Small intestine (tissue), 7 donors: ENCODE measurements around the gene RNPEPL1. TPM values are rescaled to one million over a fixed set of nuclear protein-coding genes. Genes with fewer than 3 reads are reported as not detected.
"Not testable (repeated sequence)": the region's sequence is repeated elsewhere in the genome, so short reads cannot be mapped to it uniquely, and the experiment has no call there.

Experiments used
- DNase-seq, 2 donors: peaks; one replicate each; pipeline versions ENCODE4 v3.0.0 to v3.0.0-alpha.2; 2013
- FAIRE-seq: peaks from 2 replicates; lab custom pipeline; 2012; peaks lifted over from hg19 to GRCh38; lab: Jason Lieb, UNC
- H3K27ac ChIP-seq, 3 donors: one replicate each; pipeline ENCODE4 v1.5.1; 2013; ENCODE audit warnings: low read length in 2 of 3, mild to moderate bottlenecking in 2 of 3, control low read depth in 1 of 3, inconsistent platforms in 1 of 3, low read depth in 1 of 3, moderate library complexity in 1 of 3
- H3K27me3 ChIP-seq, 3 donors: one replicate each; pipeline ENCODE4 v1.6.1; 2013; ENCODE audit warnings: low read length in 3 of 3, inconsistent platforms in 1 of 3; ENCODE audit not compliant: control insufficient read depth in 3 of 3, insufficient read depth in 3 of 3
- H3K36me3 ChIP-seq, 3 donors: one replicate each; pipeline ENCODE4 v1.6.1; 2013; ENCODE audit warnings: low read length in 3 of 3, inconsistent platforms in 1 of 3, low read depth in 1 of 3, mild to moderate bottlenecking in 1 of 3, moderate library complexity in 1 of 3; ENCODE audit not compliant: control insufficient read depth in 3 of 3, insufficient read depth in 2 of 3
- H3K4me1 ChIP-seq, 3 donors: one replicate each; pipeline ENCODE4 v1.6.1; 2013; ENCODE audit warnings: low read length in 2 of 3, inconsistent platforms in 1 of 3, low read depth in 1 of 3, mild to moderate bottlenecking in 1 of 3, moderate library complexity in 1 of 3; ENCODE audit not compliant: control insufficient read depth in 3 of 3, insufficient read depth in 2 of 3
- H3K4me3 ChIP-seq, 3 donors: one replicate each; pipeline ENCODE4 v1.5.1; 2013; ENCODE audit warnings: low read length in 3 of 3, control low read depth in 1 of 3, inconsistent platforms in 1 of 3, low read depth in 1 of 3, mild to moderate bottlenecking in 1 of 3, moderate library complexity in 1 of 3
- H3K9me3 ChIP-seq, 2 donors: one replicate each; pipeline ENCODE4 v1.6.1; 2013; ENCODE audit warnings: low read depth in 1 of 2, low read length in 1 of 2; ENCODE audit not compliant: control insufficient read depth in 2 of 2, insufficient read depth in 1 of 2
- WGBS, 3 donors: extraction: QIAGEN DNeasy Blood & Tissue Kit; methylation state at CpG; one replicate each; pipeline ENCODE4 v1.1.7; 2013; 5-methylcytosine and 5-hydroxymethylcytosine counted together
- polyA plus RNA-seq, 4 donors: library from polyadenylated mRNA; stranded (reverse) in 3 of 4; unstranded in 1 of 4; fragments of 200-250 nt in 3 of 4; fragments of 120-200 nt in 1 of 4; gene quantifications; one replicate each; pipeline versions ENCODE4 v1.2.1 to v1.2.3, GENCODE V29; 2013
- donor health status: healthy with polysubstance abuse.
- donor health status: control.
- donor health status: control.
- donor health status: Bipolar disorder and iron deficiency.
- donor health status: healthy.

RNPEPL1 gene
- polyA plus RNA-seq, 4 donors, result 63.6 to 149 (median 115) TPM

DNA sequence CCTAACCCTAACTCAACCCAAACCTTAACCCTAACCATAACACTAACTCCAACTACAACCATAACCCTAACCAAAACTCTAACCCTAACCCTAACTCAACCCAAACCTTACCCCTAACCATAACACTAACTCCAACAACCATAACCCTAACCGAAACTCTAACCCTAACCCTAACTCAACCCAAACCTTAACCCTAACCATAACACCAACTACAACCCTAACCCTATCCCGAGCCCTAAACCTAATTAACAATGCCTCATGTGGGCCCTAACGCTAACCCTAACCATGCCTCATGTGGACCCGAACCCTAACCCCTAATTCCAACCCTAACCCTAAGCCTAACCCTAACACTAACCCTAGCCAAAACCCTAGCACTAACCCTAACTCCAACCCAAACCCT, 45.5 kb downstream of the RNPEPL1 start:
- DNase-seq, result no peak
- Histone ChIP-seq H3K27ac (no peak overlapping the region), H3K9me3 (peaks cover 0 to 15% of the 10 kb centered on the region in 2 donors), H3K27me3 (no peaks in the 10 kb centered on the region), H3K36me3 (peaks cover 0 to 51% (median 17%) of the 10 kb centered on the region in 3 donors), H3K4me1 (peaks cover 4 to 5% (median 5%) of the 10 kb centered on the region in 3 donors), H3K4me3 (no peak overlapping the region)
- 96 to 97% (median 96%) methylated on average over 4 of the region's 4 CpGs for WGBS, 3 donors
- FAIRE-seq, result no peak

DNA sequence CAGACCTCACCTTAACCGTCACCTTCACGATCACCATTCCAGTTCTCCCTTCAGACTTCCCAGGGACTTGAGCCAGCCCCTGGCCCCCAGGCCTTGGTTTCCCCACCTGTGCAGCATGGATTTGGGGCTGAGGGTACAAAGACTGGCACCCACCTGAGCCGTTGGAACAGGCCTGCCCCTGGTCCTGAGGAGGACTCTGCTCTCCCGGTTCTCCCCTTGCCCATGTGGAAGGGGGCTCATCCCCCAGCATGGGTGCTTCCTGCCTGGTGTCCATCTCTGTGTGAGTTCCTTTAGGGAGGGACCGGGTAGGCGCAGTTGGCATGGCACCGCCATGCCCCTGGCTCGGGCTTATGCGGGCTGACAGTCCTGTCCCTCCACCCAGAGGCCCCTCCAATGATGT, 46.1 kb downstream of the RNPEPL1 start:
- Histone ChIP-seq H3K27me3 (no peaks in the 10 kb centered on the region), H3K9me3 (peaks cover 0 to 15% of the 10 kb centered on the region in 2 donors), H3K4me3 (no peak overlapping the region), H3K4me1 (peaks cover 4 to 5% (median 5%) of the 10 kb centered on the region in 3 donors), H3K36me3 (peaks cover 0 to 56% (median 20%) of the 10 kb centered on the region in 3 donors), H3K27ac (no peak overlapping the region)
- no peak for FAIRE-seq
- 95 to 100% (median 97%) methylated on average over 9 of the region's 9 CpGs for WGBS, 3 donors
- DNase-seq, result no peak

- Histone ChIP-seq H3K4me3 (no peak overlapping the region), H3K36me3 (peaks cover 0 to 66% (median 26%) of the 10 kb centered on the region in 3 donors), H3K9me3 (peaks cover 0 to 15% of the 10 kb centered on the region in 2 donors), H3K27ac (no peak overlapping the region), H3K27me3 (no peaks in the 10 kb centered on the region), H3K4me1 (peaks cover 4 to 5% (median 5%) of the 10 kb centered on the region in 3 donors)
- DNase-seq (no peak), FAIRE-seq (no peak)
- 81 to 95% (median 85%) methylated on average over 2 of the region's 2 CpGs for WGBS, 3 donors
These were observed 47.1 kb downstream of the RNPEPL1 start for GRCh38 chr2:240615396-240615795.

DNA sequence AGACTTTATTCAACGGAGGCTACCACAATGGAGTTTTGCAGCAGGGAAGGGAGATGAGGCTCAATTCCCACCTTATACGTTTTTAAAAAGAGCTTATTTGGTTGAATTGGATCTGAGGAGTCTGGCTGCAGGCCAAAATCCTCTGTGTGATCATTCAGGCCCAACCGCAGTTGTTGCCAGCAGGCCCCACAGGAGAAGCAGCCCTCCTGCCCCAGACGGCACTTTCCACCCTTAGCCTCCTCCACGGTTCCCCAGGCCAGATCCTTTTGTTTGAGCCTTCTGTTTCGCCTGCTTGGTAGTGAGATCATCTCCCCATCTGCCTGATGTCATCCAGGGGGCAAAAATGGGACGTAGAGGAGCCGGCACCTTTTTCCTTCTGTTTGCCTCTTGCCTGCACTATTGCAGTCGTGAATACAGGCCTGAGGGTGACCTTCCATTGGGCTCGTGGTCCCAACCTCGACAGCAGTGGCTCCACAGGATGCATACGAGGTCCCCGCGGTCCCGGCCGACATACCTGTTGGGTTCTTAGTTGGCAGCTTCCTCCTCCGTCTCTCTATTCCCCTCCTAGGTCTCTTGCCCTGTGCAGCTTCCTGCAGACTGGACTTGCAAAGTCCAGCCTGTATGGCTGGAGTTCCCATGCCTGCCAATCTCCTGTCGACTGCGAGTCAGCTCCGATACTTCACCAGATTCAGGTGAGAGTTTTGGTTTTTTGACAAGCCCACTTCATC, 47.7 kb downstream of the RNPEPL1 start:
- H3K36me3 ChIP-seq, result peaks cover 0 to 69% (median 27%) of the 10 kb centered on the region in 3 donors

DNA sequence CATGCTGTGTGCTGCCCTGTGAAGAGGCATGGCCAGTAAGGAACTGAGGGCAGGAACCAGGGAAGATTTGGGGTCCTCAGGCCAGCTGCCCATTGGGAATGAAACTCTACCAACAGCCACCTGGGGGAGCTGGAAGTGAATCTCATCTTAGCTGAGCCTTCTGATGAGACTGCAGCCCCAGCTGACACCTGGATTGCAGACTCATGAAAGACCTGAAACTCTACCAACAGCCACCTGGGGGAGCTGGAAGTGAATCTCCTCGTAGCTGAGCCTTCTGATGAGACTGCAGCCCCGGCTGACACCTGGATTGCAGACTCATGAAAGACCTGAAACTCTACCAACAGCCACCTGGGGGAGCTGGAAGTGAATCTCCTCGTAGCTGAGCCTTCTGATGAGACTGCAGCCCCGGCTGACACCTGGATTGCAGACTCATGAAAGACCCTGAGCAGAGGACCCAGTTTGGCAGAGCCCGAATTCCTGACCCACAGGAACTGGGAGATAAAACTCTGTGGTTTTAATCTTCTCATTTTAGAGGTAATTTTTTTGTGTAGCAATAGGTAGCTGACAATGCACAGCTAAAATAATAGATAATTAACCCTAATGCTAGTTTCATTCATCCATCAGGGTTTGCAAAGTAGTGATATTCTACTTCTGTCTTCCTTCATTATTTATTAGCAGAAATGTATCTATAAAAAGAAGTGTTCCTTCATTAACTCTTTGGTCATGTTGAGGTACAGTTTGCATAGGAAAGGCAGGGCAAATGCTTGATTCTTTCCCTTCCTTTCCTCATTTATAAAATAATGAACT, 48.8 kb downstream of the RNPEPL1 start:
- DNase-seq, result peak in 1 of 2 donors; percentile 40
- H3K36me3 ChIP-seq, result peaks cover 0 to 68% (median 25%) of the 10 kb centered on the region in 3 donors
- not testable (repeated sequence) for FAIRE-seq

More for the DNA sequence above, 47.7 kb downstream of the RNPEPL1 start:
- no peak for FAIRE-seq
- Histone ChIP-seq H3K9me3 (peaks cover 0 to 15% of the 10 kb centered on the region in 2 donors), H3K27ac (no peak overlapping the region), H3K4me1 (peaks cover 4 to 5% (median 5%) of the 10 kb centered on the region in 3 donors), H3K4me3 (no peak overlapping the region), H3K27me3 (no peaks in the 10 kb centered on the region)
- WGBS, 3 donors, result 87 to 94% (median 93%) methylated on average over 19 to 20 of the region's 20 CpGs
- DNase-seq, result no peak

GRCh38 chr2:240618776-240619175, 50.5 kb downstream of the RNPEPL1 start:
- FAIRE-seq (no peak), DNase-seq (no peak)
- Histone ChIP-seq H3K36me3 (peaks cover 0 to 74% (median 21%) of the 10 kb centered on the region in 3 donors), H3K27ac (no peak overlapping the region), H3K27me3 (no peaks in the 10 kb centered on the region), H3K4me1 (no peaks in the 10 kb centered on the region), H3K9me3 (peaks cover 0 to 15% of the 10 kb centered on the region in 2 donors), H3K4me3 (no peak overlapping the region)
- 81 to 90% (median 81%) methylated on average over 6 of the region's 6 CpGs for WGBS, 3 donors

More for the DNA sequence above, 48.8 kb downstream of the RNPEPL1 start:
- 86 to 96% (median 93%) methylated on average over 5 of the region's 5 CpGs for WGBS, 3 donors
- H3K27ac ChIP-seq, H3K4me1 ChIP-seq, H3K4me3 ChIP-seq, H3K27me3 ChIP-seq: not testable (repeated sequence)
- H3K9me3 ChIP-seq, result peaks cover 0 to 15% of the 10 kb centered on the region in 2 donors

- WGBS, 3 donors, result 74 to 83% (median 78%) methylated on average over 19 of the region's 19 CpGs
- peaks cover 0 to 78% (median 21%) of the 10 kb centered on the region in 3 donors for H3K36me3 ChIP-seq
- FAIRE-seq (no peak), DNase-seq (no peak)
- H3K4me3 ChIP-seq, result no peak overlapping the region
- peak overlapping the region in 1 of 3 donors; percentile 16 for H3K27ac ChIP-seq
- no peaks in the 10 kb centered on the region for H3K27me3 ChIP-seq
- H3K4me1 ChIP-seq, result no peaks in the 10 kb centered on the region
- peaks cover 0 to 15% of the 10 kb centered on the region in 2 donors for H3K9me3 ChIP-seq
These were observed 51.3 kb downstream of the RNPEPL1 start for GRCh38 chr2:240619506-240620148.
